DMS 273 (cell line): ENCODE data around the gene RETREG1.
A peak's percentile ranks its signal among the peaks of the same experiment; 100 is the strongest.

Experiments used
- DNase-seq: peaks from one replicate; lab custom pipeline; 2025; ENCODE audit not compliant: unreplicated experiment; lab: John Stamatoyannopoulos, UW

The RETREG1 gene

GRCh38 chr5:16534280-16534679 lies 82.5 kb downstream of the RETREG1 start:
- no peak for DNase-seq

DNA sequence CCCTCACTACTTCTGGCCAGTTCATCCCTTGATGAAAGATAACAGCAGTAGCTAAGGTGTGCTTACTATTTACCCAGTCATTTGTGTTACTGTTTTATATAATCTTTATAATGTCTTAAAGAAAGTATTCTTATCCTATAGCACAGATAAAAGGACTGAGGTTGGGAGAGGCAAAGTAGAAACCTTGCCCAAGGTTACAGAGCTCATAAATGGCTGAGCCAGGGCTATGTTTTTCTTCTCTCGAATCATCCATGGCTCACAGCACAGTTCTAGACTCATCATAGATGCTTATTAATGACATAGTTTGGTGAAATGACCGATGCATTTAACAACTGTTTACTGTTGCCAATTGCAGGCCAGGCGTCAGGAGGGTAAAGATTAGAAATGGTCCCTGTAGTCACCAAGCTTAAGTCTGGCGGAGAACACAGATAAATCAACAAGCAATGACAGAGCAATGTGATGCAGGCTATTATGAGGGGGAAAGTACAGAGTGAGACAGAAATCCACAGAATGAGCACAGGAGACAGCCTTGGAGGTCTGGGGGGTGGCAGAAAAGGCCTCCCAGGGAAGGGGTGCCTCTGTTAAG lies 85.6 kb downstream of the RETREG1 start:
- DNase-seq, result no peak

GRCh38 chr5:16529306-16529705 lies 87.5 kb downstream of the RETREG1 start:
- DNase-seq, result no peak

DNA sequence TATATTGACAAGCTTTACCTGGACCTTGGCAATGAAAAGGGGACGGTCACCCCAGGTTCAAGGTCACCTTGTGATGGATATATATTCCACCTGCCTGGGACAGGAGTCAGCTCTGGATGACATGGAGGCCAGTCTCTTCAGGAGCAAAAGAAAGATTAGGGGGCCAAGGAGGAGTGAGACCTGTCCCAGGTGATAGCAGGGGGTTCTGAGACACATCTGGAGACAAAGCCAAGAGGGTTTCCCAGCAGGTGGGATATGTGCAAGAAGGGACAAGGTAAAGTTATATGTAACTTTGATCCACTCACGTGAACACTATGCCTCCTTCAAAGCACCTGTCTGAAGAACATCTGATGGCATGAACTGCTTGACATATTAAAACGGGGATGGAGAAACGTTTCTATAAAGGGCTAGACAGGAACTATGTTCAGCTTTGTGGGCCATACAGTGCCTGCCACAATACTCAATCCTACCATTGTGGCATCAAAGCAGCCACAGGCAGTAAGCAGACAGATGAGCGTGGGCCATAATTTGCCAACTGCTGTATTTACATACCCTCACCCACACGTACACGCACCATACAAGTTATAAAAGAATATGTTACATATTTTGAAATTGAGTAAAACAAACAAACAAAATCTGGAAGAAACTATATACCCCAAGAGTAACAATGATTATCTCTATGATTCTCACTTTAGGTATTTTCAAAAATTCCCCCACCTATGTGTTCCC lies 88.3 kb downstream of the RETREG1 start:
- DNase-seq, result peak; percentile 11

DNA sequence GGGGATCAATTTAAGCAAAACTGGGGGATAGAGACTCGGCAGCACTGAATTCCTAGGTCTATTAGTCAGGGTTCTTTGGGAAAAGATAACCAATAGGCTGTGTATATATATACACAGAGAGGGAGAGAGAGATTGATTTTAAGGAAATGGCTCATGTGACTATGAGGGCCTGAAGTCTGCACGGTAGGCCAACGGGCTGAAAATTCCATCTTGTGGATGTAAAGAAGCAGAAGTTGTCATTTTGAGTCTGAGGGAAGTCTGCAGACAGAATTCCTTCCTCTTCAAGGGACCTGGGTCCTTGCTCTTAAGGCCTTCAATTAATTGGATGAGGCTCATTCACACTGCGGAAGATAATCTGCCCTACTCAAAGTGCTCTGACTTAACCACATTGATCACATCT lies 91.1 kb downstream of the RETREG1 start:
- DNase-seq, result no peak

DNA sequence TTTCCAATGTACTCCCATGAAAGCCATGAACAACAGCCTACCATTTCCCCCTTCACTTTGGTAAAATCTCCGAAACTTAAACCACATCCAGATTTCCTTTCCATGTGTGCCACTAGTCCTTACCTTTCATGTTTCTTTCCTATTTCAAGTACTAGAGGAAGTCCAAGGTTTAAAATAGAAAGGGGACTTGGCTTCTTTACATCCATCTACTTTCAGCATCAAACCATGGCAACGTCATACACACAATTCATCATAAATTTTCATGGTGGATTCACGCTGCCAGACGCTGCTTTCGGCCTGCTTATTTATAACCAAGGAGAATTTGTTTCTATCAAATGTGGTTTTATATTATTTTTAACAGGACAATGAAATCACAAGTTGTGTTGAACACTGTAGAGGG lies 92.5 kb downstream of the RETREG1 start:
- no peak for DNase-seq

- no peak for DNase-seq
Observed at GRCh38 chr5:16521521-16522483, 95.0 kb downstream of the RETREG1 start.

DNA sequence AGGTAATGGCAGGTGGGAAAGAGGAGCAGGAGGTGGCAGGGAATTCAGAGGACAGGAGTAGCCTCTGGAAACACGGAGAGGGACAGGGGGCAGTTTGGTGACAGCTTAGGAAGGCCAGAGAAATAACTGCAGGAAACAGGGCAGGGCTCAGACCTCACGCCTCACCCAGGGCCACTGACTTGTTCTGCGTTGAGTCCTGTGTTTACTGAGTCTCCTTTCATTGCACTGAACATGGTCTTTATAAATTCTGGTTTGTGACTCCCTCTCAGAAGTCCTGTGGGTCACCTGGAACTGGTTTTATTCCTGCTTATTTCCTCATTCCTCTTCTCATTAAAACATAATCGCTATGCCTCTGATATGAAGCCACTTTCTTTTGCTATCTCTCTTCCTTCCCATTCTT lies 96.0 kb downstream of the RETREG1 start:
- DNase-seq, result no peak

GRCh38 chr5:16519435-16519834 lies 97.4 kb downstream of the RETREG1 start:
- DNase-seq, result no peak

DNA sequence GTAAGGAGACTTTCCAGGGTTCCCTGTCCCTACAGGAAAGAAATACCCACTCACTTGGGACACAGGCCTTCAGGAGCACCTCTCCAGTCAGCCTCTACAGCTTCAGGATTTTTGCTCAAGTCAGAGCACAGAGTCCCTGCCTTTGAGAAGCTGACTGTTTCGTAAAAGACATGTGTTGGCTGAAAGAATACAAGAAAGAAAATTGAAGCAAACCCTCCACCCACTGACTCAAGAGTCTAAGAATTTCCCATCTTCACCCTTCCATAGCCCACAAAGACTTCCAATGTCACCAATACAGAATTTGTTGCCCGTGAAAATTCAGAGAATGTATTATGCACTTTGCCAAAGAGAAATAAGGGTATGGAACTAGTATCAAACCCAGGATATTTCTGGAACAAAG lies 98.2 kb downstream of the RETREG1 start:
- DNase-seq, result no peak

DNA sequence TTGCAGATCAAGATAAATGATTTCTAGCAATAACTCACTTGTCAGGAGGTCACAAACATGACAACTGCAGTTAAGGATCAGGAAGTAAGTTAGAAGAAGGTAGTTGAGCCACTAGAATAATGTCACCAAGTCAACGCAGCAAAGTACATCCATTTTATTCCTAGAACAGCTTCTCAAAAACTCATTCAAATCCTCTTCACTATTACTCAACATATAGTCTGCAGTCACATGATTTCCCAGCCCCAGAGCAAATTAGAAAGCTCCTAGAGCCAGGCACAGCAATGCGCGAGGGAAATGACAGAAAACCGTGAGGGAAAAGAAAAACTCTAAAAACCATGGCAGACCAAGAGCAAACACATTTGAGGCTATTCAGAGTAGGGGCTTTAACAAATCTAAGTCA lies 101.3 kb downstream of the RETREG1 start:
- DNase-seq, result no peak

DNA sequence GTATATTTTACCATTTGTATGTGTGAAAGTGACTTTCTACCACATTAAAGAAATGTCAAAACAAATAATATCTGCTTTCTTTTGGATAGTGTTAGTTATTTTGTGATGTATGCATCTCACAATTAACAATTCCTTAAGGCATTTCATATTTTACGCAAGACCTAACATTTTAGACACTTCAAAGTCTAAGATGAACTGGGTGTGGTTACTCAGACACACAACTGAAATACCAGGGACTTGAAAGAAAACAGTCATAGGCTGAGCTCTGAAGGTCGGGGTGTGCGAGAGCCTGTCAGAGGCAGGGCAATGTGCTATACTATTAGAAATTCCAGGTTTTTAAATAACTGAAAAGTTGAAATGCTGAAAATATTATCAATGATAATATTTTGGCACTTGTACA lies 106.7 kb downstream of the RETREG1 start:
- DNase-seq, result no peak

DNA sequence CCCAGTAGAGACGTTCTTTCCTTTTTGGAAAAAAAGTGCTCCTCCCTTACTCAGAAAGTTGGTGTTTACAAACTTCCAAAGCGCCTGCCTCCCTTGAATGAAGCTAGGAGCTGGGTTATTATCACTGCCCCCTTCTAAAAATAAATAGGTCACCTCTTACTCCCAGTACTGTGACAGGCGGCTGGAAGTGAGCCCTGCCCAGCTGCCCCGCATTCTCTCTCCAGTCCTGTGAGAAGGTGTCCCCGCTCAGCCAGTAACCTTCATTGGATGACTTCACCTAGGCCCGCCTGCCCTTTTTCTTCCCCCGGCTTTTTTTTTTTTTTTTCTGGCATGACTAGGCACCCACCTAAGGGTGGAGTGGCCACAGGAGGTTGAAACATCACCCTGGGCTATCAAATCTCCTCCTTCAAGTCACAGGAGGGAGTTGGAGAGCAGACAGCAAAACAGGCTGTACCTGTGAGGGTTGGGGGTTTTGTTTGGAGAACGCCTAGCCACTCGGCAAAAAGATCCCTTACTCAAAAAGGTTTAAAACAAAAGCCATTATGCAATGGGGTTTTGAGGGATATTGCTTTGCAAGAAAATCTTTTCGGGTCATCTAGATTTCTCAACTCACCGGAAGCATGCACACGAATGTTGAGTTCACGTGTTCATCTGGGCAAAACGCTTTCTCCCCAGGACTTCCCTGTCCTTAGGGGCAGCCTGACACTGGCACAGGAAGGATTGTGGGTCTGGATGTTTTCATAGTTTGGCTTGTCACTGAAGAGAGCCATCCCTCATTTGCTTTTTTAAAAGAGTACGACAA lies 107.9 kb downstream of the RETREG1 start:
- DNase-seq, result no peak

- no peak for DNase-seq
Observed at GRCh38 chr5:16507716-16508115, 109.1 kb downstream of the RETREG1 start.

DNA sequence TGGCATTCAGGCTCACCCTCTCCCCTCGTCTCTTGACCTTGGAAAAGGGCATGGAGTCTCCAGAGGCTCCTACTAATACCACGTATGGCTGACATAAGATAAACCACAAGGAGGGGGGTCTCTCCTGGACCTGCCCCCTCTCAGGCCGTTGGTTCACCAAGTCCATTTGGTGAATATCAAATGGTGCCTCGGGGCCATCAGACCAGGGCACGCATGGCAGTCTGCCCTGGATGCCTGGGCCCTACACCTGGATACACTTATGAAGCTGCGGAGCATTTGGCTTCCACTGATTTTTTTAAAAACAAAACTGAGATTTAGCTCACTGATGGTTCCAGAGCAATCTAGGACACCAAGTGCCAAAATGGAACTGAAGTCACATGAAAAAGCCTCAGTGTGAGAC lies 110.9 kb downstream of the RETREG1 start:
- no peak for DNase-seq

- DNase-seq, result no peak
Observed at GRCh38 chr5:16505140-16505891, 111.5 kb downstream of the RETREG1 start.

GRCh38 chr5:16504571-16504970 lies 112.2 kb downstream of the RETREG1 start:
- no peak for DNase-seq

DNA sequence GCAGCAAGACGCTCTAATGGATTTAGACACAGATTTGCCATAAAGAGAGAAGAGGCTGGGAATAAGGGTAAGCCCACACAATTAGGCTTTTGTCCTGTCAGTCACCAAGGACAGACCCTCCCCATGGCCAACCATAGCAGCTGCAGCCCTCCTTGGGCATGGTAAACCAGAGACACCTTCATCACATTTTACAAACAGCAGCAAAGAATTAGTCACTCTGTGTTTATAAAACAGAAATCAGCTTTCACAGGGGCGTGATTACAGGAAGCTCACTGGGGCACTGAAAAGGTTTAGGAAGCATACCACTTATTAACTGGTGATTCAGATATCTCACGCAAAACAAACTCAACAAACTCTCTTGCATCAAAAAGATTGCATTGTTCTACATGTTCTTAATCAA lies 113.9 kb downstream of the RETREG1 start:
- DNase-seq, result no peak

GRCh38 chr5:16500024-16500423 lies 116.8 kb downstream of the RETREG1 start:
- no peak for DNase-seq

- DNase-seq, result no peak
Observed at GRCh38 chr5:16497546-16497945, 119.3 kb downstream of the RETREG1 start.
